ENCODE results near the gene ZNF516. TPM values are rescaled to one million over a fixed set of nuclear protein-coding genes. Genes with fewer than 3 reads are reported as not detected.

ZNF516 gene
- total and polyA plus RNA-seq, 2 of the 13 experiments (the other 11 are each of a cell fraction or from before 2014, with no cell fraction given) = 16.6 to 18.7 TPM

DNA sequence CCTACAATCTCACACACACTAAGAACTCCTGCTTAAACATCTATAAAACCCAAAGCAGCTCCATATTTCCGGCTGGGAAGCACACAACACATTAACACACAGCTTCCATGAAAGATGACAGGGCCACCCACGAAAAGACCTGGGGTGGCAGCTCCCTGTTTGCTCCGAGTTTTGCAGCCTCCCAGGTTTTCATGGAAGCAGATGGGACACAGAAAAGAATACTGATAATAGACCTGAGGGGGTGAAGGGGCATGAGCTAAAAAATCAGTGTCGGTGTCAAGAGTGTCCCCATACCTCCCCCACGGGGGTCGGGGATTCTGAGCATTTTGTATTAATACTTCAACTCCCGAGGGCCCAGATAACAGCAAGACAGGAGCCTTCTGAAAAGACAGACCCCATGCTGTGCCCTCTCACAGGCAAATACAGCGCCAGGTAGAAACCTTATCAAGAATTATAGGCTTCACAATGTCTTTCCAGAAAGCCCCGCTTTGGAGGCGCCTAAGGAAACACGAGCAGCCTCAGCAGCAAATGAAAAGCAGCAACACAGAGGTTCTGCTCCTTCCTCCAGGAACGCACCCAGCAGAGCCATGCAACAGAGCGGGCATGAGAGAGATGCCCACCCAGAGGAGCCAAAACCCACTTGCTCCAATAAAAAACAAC, 50.5 kb downstream of the ZNF516 start:
- Histone ChIP-seq H3K79me2 (ENCODE audit: insufficient read depth, low read length) (peaks cover 68% of the 10 kb centered on the region), H2AFZ (ENCODE audit: low read length) (no peak overlapping the region), H3K9ac (ENCODE audit: insufficient read depth, low read depth, low read length) (no peak overlapping the region), H3K36me3 (replicated peaks in 1 of 2; ENCODE audit: control insufficient read depth in 1 of 2, insufficient read depth in 2 of 2, low read length in 2 of 2) (peaks cover 14 to 36% of the 10 kb centered on the region in 2 experiments; a peak in 4 of 5 replicates), H3K27ac (ENCODE audit: extremely low read length, insufficient read depth, low read length) (no peak overlapping the region), H3K27me3 (ENCODE audit: control insufficient read depth in 1 of 2, insufficient read depth in 2 of 2, low read length in 2 of 2) (no peaks in the 10 kb centered on the region), H3K4me2 (ENCODE audit: low read depth, low read length) (no peak overlapping the region), H4K20me1 (ENCODE audit: insufficient read depth, low read length) (peaks cover 68% of the 10 kb centered on the region), H3K4me3 (replicated peaks in 1 of 3; ENCODE audit: insufficient read depth in 1 of 3, low read depth in 2 of 3, low read length in 3 of 3) (no peak overlapping the region), H3K9me3 (ENCODE audit: low read length) (no peaks in the 10 kb centered on the region), H3K4me1 (ENCODE audit: insufficient read depth, low read length) (0 out of 2 replicates have a peak, but pooled peaks cover 22% of the 10 kb centered on the region)
- DNase-seq (ENCODE audit: low spot score) (no peak), FAIRE-seq (no peak), ATAC-seq (no peak)
- no TSS peak for BruUV-seq (replicated peaks)
- 99% methylated on average over 12 of the region's 13 CpGs for WGBS (ENCODE audit: low lambda C conversion rate)
- TF ChIP-seq TAF1 (CRISPR knock-in tag; IDR thresholded peaks at IDR 0.05) (no peak), RFX1 (IDR thresholded peaks at IDR 0.05) (no peak), CAMTA2 (CRISPR knock-in tag; IDR thresholded peaks at IDR 0.05; ENCODE audit: borderline replicate concordance) (no peak), NFKBIZ (CRISPR knock-in tag; IDR thresholded peaks at IDR 0.05) (no peak), ZNF550 (CRISPR knock-in tag; IDR thresholded peaks at IDR 0.05; ENCODE audit: borderline replicate concordance) (no peak), U2AF2 (IDR thresholded peaks at IDR 0.05; ENCODE audit: low read depth, low read length) (no peak), SIN3B (IDR thresholded peaks at IDR 0.05; ENCODE audit: low read length) (no peak), HMG20A (CRISPR knock-in tag; IDR thresholded peaks at IDR 0.05; ENCODE audit: borderline replicate concordance) (no peak), ELF1 (CRISPR knock-in tag; IDR thresholded peaks at IDR 0.05) (no peak), NFATC3 (CRISPR knock-in tag; IDR thresholded peaks at IDR 0.05) (no peak)
- TF ChIP-seq, protein P1, sequence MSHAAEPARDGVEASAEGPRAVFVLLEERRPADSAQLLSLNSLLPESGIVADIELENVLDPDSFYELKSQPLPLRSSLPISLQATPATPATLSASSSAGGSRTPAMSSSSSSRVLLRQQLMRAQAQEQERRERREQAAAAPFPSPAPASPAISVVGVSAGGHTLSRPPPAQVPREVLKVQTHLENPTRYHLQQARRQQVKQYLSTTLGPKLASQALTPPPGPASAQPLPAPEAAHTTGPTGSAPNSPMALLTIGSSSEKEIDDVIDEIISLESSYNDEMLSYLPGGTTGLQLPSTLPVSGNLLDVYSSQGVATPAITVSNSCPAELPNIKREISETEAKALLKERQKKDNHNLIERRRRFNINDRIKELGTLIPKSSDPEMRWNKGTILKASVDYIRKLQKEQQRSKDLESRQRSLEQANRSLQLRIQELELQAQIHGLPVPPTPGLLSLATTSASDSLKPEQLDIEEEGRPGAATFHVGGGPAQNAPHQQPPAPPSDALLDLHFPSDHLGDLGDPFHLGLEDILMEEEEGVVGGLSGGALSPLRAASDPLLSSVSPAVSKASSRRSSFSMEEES (CRISPR knock-in tag; IDR thresholded peaks at IDR 0.05) = no peak
- in situ Hi-C loops (cut with HindIII; ENCODE audit: extremely low pct_ligation_motif_present, low pct_unique_long_range_greater_than_20kb) = no loop called here
- intact Hi-C loops (cut with micrococcal nuclease; ENCODE audit: unreplicated experiment) = no loop called here
- ChIA-PET CTCF (ENCODE audit: low intra/inter-chr PET ratio, low total read pairs) (no interaction called here), POLR2A (no interaction called here)
